GM12892 (cell line): ENCODE measurements around the gene FKBP15.

ENCODE experiments used
- POLR2A ChIP-seq: IDR thresholded peaks from 2 replicates; pipeline ENCODE4 v1.6.1; 2011; ENCODE audit warnings: low read depth, low read length, control low read depth
- POLR2AphosphoS5 ChIP-seq: IDR thresholded peaks from 2 replicates; pipeline ENCODE4 v1.6.1; 2011; ENCODE audit warnings: low read depth, low read length, control low read depth
- TAF1 ChIP-seq: IDR thresholded peaks from 2 replicates; pipeline ENCODE4 v1.6.1; 2011; ENCODE audit warnings: low read depth, mild to moderate bottlenecking, control low read depth, low read length, borderline replicate concordance

DNA sequence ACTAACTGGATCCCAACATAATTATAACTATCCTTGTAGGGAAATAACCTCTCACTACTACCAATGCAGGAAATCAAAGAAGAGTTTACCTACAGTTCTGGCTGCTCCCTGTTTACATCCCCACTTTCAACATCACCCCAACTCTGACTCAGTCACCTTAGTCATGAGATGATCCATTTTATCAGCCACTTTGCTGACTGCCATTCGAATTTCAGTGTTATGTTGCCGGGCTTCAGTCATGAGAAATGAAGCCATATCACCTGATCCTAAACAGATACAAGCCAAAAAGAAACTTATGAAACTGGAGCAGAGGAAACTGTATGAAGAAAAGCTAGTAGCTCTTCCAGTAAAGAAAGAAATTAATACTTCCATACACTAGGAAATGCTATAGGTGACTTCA, 36.5 kb downstream of the FKBP15 start:
- no peak for TF ChIP-seq POLR2A
- TF ChIP-seq TAF1: no peak
- TF ChIP-seq POLR2AphosphoS5: no peak
